Psoas muscle (tissue), 8 donors: ENCODE results near the gene OR10J5. TPM values are rescaled to one million over a fixed set of nuclear protein-coding genes. Genes with fewer than 3 reads are reported as not detected.

ENCODE experiments used
- ATAC-seq, 4 donors: fragments of 200-7000 bp; cut with Tn5 transposase; one replicate each; pipeline ENCODE4 v1.9.1; 2020; ENCODE audit warnings: moderate library complexity in 3 of 4, mild to moderate bottlenecking in 2 of 4
- DNase-seq, 2 donors: peaks; one replicate each; pipeline ENCODE4 v3.0.0-alpha.2; 2020
- H3K27ac ChIP-seq: fragments of 200-600 bp; one replicate; pipeline ENCODE4 v1.8.0; 2022
- H3K27me3 ChIP-seq, 3 donors: fragments of 200-600 bp in 1 of 3; one replicate each; pipeline versions ENCODE4 v1.6.1 to v1.8.0; 2013 to 2022; ENCODE audit warnings: low read length in 2 of 3, mild to moderate bottlenecking in 2 of 3, moderate library complexity in 1 of 3; ENCODE audit not compliant: insufficient read depth in 3 of 3
- H3K36me3 ChIP-seq, 2 donors: fragments of 200-600 bp in 1 of 2; one replicate each; pipeline versions ENCODE4 v1.6.1 to v1.8.0; 2013 to 2022; ENCODE audit warnings: low read depth in 1 of 2, mild to moderate bottlenecking in 1 of 2, moderate library complexity in 1 of 2; ENCODE audit not compliant: insufficient read depth in 1 of 2
- H3K4me1 ChIP-seq: fragments of 200-600 bp; one replicate; pipeline ENCODE4 v1.8.0; 2022
- H3K4me3 ChIP-seq: fragments of 200-600 bp; one replicate; pipeline ENCODE4 v1.8.0; 2022; ENCODE audit warnings: mild to moderate bottlenecking
- H3K9me3 ChIP-seq: fragments of 200-600 bp; one replicate; pipeline ENCODE4 v1.8.0; 2022
- CTCF ChIP-seq: fragments of 200-600 bp; IDR thresholded peaks from one replicate; pipeline ENCODE4 v1.8.0; 2022; ENCODE audit warnings: antibody characterized with exemption
- WGBS, 3 donors: extraction: QIAGEN DNeasy Blood & Tissue Kit; methylation state at CpG; one replicate each; pipeline versions ENCODE4 v1.1.6 to v1.1.7; 2013; 5-methylcytosine and 5-hydroxymethylcytosine counted together
- intact Hi-C, 2 donors: fragments of 100-400 bp; cut with DNase I; formaldehyde crosslinking; loops; one replicate each; pipeline versions ENCODE4 v1.11.0 to v1.14.2; 2022
- long read RNA-seq, 2 donors: library from polyadenylated mRNA; unstranded; transcript quantifications; one replicate each; pipeline ENCODE4 v2.0.0, GENCODE V29; 2021
- polyA plus RNA-seq, 3 donors: library from polyadenylated mRNA; stranded (reverse); fragments of 200-250 nt; gene quantifications; one replicate each; pipeline ENCODE4 v1.2.3, GENCODE V29; 2013
- total RNA-seq, 4 donors: library from RNA; stranded (reverse); fragmentation: NEBNext Ultra II Directional in 2 of 4; extraction: Animal tissue kit (Norgen Biotek cat#: 25700) in 2 of 4; gene quantifications; one replicate each; pipeline versions ENCODE4 v1.2.1 to v1.2.4, GENCODE V29; 2021 to 2023
- donor health status: healthy with polysubstance abuse.
- donor health status: DM: no; HTN: no; CAD: no; lungs with moderate emphysema.
- donor health status: Bipolar disorder and iron deficiency.
- donor health status: healthy.
- donor health status: DM: yes; HTN: yes; CAD: no.
- donor health status: DM: no; HTN: no; CAD: no.
- donor health status: DM: no; HTN: no; CAD: no.
- donor health status: DM: yes; HTN: yes; CAD: no.

OR10J5 gene
- total RNA-seq (not detected), polyA plus RNA-seq (not detected)
- long read RNA-seq, donor 1: 0 reads
- long read RNA-seq, donor 2: 0 reads

- no peaks in the 10 kb centered on the region for H3K4me1 ChIP-seq
- DNase-seq (no peak), ATAC-seq (no peak)
- no peak within 1 kb of the TSS for H3K27ac ChIP-seq
- no peak within 1 kb of the TSS for H3K4me3 ChIP-seq
- H3K27me3 ChIP-seq: no peaks in the 10 kb centered on the region
- H3K36me3 ChIP-seq: no peaks in the 10 kb centered on the region
- intact Hi-C loops: no loop called here
- no peak for TF ChIP-seq CTCF
- no peaks in the 10 kb centered on the region for H3K9me3 ChIP-seq
- 97 to 100% (median 100%) methylated on average over 1 of the region's 1 CpG for WGBS, 3 donors
Measured at GRCh38 chr1:159535907-159536306, at the start of gene OR10J5. Gene OR10J5 (minus strand): TSS chr1:159536007. CDS start chr1:159536007, 0 bp downstream.

- intact Hi-C loops: no loop called here
- ATAC-seq: no peak
Measured at GRCh38 chr1:159584536-159584935, 48.7 kb upstream of the OR10J5 start.

GRCh38 chr1:159581422-159581821, 45.6 kb upstream of the OR10J5 start:
- DNase-seq (no peak), ATAC-seq (no peak)

More at GRCh38 chr1:159584536-159584935, 48.7 kb upstream of the OR10J5 start:
- TF ChIP-seq CTCF: no peak
- H3K36me3 ChIP-seq: no peaks in the 10 kb centered on the region
- no peak for DNase-seq
- H3K4me3 ChIP-seq: no peak overlapping the region
- H3K27me3 ChIP-seq: no peaks in the 10 kb centered on the region
- no peaks in the 10 kb centered on the region for H3K4me1 ChIP-seq
- no peaks in the 10 kb centered on the region for H3K9me3 ChIP-seq
- no peak overlapping the region for H3K27ac ChIP-seq
- 69 to 82% (median 78%) methylated on average over 2 of the region's 2 CpGs for WGBS, 3 donors

GRCh38 chr1:159580340-159580739, 44.5 kb upstream of the OR10J5 start:
- Histone ChIP-seq H3K27me3 (no peaks in the 10 kb centered on the region), H3K36me3 (no peaks in the 10 kb centered on the region), H3K4me3 (no peak overlapping the region), H3K4me1 (no peaks in the 10 kb centered on the region), H3K9me3 (no peaks in the 10 kb centered on the region), H3K27ac (no peak overlapping the region)
- intact Hi-C loops: no loop called here
- no peak for TF ChIP-seq CTCF
- DNase-seq (no peak), ATAC-seq (no peak)
- 57 to 72% (median 63%) methylated on average over 3 of the region's 3 CpGs for WGBS, 3 donors

More at GRCh38 chr1:159581422-159581821, 45.6 kb upstream of the OR10J5 start:
- 72 to 81% (median 74%) methylated on average over 1 of the region's 1 CpG for WGBS, 3 donors
- Histone ChIP-seq H3K27me3 (no peaks in the 10 kb centered on the region), H3K27ac (no peak overlapping the region), H3K9me3 (no peaks in the 10 kb centered on the region), H3K4me3 (no peak overlapping the region), H3K4me1 (no peaks in the 10 kb centered on the region), H3K36me3 (no peaks in the 10 kb centered on the region)
- TF ChIP-seq CTCF: no peak
- intact Hi-C loops: no loop called here

- Histone ChIP-seq H3K27ac (no peak overlapping the region), H3K36me3 (no peaks in the 10 kb centered on the region), H3K9me3 (no peaks in the 10 kb centered on the region), H3K27me3 (no peaks in the 10 kb centered on the region), H3K4me3 (no peak overlapping the region), H3K4me1 (no peaks in the 10 kb centered on the region)
- ATAC-seq: no peak
- no peak for TF ChIP-seq CTCF
- no peak for DNase-seq
- intact Hi-C loops: no loop called here
- 89 to 96% (median 94%) methylated on average over 3 of the region's 3 CpGs for WGBS, 3 donors
Measured at GRCh38 chr1:159577446-159577845, 41.6 kb upstream of the OR10J5 start.
